ENCODE measurements around the gene CYP2R1.

CYP2R1 gene

Small RNA genes within 50 kb of the gene (small RNA-seq; reads per million reads assigned to genes)
- 0 reads per million in 2 experiments for gene CALCP

All from SK-N-DZ (cell line).